TTC549 (cell line): ENCODE data around the gene TKTL1.

Experiments used
- FAIRE-seq: peaks from 2 replicates; lab custom pipeline; 2012; peaks lifted over from hg19 to GRCh38; lab: Jason Lieb, UNC

Gene TKTL1

DNA sequence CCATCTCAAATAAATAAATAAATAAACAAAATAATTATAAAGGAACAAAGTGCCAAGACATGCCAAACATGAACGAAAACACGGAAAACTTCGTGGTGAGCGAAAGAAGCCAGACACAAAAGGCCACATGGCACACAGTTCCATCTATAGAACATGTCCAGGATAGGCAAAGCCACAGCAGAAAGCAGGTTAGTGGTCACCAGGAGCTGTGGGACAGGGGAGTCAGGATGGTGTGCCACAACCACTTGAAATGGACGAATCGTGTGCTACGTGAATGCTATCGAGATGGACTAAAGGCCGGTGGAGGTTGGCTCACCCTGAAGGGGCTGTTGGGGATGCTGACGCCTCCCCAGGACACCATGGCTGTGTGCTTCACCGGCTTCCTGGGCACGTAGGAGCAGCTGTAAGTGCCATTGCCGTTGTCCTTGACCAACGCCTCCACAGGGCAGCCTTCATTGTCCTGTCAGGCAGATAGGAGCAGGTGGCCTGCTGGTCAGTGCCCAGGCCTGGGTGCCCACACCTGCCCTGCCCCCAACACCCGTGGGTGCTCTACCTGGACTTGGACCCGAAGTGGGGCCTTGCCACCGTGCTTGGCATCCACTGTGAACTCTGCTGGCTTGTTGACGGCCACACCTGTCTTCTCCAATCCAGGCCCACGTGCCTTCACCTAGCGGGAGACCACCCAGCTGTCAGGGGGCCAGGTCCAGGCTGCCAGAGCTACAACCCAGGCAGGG, 68.3 kb downstream of the TKTL1 start:
- no peak for FAIRE-seq

DNA sequence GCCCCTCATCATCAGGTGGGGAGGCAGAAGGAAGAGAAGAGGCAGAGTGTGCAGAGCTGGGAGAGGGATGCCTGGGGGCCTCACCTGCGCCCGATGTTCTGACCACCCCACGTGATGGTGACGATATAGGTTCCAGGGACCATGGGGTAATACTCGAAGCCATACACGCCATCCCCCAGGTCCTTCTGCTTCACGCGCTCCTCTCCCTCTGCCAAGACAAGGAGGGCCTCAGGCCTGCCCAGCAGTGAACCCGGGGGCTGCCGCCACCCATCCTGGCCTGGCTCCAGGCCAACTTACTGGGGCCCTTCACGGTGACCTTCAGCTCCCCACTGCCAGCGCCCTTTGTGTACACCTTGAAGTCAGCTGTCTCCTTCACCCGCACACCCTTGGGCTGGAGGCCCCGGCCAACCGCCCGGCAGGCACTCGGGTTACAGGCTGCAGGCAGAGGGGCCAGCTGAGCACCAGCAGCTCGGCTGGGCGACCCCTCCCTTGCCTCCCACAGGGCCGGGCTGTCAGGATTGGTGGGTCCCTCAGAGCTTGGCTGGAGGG, 69.5 kb downstream of the TKTL1 start:
- no peak for FAIRE-seq

DNA sequence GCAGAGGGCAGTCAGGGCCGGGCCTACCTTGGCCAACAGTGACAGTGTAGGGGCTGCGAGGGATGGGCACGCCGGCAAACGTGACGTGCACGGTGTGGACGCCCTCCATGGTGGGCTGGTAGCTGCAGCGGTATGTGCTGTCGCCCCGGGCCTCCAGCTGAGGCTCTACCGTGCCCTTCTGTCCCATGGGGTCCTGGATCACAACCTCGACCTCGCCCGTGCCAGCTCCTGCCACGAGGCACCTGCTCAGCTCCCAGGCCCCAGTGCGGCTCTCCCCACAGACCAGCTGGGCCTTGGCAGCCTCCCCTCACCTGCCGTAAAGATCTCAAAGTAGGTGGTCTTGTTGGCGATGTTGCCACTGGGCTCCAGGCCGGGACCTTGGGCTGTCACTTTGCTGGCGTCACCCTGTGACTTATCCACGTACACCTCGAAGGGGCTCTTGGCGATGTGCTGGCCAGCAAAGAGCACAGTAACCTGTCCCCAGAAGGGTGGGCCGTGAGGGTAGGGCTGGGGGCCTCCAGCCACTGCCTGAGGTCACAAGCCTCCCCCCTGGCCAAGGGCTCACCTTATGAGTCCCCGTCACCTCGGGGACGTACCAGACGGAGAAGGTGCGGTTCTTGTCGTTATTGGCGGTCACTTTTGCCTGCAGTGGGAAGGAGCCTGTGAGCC, 70.5 kb downstream of the TKTL1 start:
- FAIRE-seq: no peak

GRCh38 chrX:154366666-154367055, 71.1 kb downstream of the TKTL1 start:
- FAIRE-seq: no peak

- no peak for FAIRE-seq
Measured at GRCh38 chrX:154367474-154368308, 72.1 kb downstream of the TKTL1 start.

DNA sequence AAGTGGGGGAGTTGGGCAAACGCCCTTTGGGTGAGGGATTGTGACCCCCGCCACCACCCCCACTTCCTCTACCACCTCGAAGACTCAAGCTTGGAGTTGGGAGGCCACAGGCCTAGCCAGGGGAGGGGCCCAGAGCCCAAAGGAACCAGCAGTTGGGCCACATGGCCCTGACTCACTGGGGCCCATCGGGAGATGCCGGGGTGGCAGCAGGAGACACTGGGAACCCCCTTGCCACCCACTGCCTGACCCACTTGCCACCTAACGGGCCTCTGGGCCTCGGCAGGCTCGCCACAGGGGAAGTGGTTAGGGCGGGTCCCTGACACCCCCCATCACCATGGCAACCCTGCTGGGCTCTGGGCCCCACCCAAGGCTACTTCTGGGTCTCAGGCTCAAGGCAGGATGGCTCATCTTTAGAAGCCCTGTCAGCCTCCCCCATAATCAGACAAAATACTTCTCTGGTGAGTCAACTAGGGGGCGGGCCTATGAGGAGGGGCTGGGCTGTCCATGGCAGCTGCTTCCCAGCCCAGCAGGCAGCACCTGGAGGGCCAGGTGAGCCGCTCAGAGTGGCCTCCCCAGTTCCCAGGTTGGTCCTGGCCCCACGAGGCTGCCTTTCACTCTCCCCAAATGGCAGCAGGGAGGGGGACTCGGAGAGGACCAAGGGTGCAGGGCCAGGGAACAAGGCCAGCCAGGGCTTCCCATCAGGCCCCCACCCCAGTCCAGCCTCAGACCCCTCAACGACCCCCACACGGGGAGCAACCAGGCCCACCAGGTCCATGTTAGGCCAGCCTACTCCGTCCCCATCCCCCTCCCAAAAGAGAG, 73.2 kb downstream of the TKTL1 start:
- no peak for FAIRE-seq

DNA sequence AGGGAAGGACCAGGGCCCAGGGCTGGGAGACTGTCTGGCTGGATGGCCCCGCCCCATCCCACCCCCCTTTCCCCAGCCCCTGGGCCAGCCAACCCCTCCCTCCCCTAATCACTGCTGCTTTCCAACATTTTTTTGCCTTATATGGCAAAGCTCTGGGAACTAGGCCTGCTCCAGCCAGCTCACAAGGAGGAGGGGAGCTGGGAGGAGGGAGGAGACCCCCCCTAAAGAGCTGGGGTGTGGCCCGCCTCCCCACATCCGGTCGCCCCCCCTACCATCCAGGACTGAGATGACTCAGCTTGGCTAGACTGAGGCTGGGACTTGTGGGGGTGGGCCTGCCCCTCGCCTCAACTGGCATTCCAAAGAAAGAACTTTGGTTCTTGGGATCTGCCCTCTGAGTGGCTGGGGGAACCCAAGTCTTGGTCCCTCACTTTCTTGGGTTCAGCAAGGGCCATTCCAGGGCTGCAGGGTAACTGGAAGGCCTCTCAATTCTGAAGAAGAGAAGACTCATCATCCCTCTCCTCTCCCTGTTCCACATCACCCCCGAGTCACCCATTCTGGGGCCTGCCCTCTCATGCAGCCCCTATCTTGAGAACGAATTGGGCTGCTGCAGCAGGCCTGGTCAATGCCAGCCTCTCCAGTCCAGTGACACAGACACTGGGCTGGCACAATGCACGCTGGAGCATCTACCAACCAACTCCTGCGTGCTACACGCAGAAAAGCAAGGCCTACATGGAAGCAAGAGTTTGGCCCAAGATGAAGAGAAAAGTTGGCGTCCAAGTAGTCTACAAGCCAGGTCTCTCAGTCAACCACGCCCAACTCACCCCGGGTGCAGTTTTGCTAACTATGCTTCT, 74.1 kb downstream of the TKTL1 start:
- no peak for FAIRE-seq

- no peak for FAIRE-seq
Measured at GRCh38 chrX:154370300-154371016, 74.9 kb downstream of the TKTL1 start.

- FAIRE-seq: no peak
Measured at GRCh38 chrX:154371017-154371788, 75.6 kb downstream of the TKTL1 start.

- no peak for FAIRE-seq
Measured at GRCh38 chrX:154371789-154372300, 76.2 kb downstream of the TKTL1 start.

GRCh38 chrX:154372612-154373022, 77.0 kb downstream of the TKTL1 start:
- FAIRE-seq: no peak

DNA sequence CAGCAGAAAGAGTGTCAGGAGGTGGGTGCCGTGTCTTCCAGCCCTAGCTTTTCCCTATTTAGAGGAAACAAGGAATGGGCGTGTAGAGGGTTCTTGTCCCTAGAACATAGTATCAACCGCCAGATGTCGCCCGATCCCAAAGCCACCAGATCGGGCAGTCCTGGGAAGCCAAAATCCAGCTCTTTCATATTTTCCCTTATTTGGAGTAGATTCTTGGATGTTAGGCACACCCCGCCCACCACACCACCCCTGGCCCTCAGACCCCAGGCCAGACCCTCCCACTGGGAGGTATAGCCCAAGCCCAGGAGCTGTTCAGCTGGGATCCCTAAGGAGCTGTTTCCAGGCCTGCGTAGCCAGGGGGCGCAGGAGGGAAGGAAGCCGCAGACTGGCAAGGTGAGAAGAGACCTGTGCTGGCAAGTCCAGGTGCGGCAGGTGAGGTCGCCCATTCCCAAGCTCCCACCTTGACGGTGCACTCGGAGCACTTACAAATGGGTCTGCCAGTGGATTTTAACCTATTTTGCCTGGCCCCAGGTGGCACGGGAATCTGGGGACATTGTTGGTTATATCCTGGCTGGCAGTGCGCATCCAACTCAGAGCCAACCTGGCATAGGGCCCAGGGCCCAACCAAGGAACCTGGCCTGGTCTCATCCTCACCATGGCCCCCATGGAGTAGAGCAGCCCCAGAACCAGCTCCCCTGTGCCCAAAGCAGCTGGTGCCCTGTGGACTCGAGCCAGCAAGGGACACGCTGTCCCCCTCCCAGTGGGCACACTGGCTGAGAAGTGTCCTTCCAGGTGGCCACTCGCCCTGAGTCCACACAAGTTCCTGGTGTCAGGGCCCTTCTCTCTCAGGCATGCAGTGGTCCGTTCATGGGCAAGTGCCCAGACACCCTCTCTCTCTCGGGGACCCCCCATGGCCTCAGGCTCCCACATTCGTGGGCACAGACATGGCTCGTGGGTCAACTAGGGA, 78.0 kb downstream of the TKTL1 start:
- FAIRE-seq: no peak

DNA sequence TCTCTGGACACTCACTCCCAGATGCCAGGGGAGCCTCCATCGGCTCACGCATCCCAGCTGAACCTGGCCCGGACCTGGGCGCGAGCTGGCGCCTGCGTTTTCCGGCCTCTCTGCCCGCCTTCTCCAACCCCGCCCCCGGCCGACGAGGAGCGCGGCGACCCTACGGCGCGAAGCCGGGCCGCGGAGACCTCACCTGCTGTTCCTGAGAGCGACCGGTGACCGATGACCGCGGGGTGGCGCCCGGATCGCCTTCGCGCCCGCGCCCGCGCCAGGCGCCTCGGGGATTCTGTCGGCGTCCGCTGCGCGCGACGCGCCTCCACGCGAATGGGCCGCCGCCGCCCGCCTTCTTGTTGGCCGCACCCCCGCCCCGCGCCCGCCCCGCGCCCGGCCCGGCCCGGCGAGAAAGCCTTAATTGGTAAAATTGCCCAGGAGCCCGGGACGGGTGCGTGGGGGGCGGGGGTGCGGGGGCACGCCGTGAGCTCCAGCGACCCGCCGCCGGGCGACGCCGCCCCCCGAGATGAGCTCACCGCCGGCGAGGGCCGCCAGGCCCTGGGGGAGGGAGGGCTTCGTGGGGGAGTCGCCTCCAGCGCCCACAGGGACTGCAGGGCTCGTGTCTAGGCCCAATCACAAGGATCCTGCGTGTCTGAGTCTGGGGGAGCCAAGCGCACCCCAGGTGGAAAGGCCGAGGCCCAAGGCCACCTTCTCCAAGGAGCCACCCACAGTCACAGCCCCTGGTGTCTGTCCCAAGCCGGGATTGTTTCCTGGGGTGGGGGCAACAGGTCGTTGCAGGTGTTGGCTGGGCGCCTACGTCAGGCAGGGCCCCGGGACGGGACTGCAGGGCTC, 78.9 kb downstream of the TKTL1 start, which contains the start of gene FLNA:
TSS of gene FLNA (minus strand) at position 322 of the 843 bp plus-strand sequence. CDS start 3,389 bp downstream, outside the sequence.
- no peak for FAIRE-seq

- no peak for FAIRE-seq
Measured at GRCh38 chrX:154375156-154375504, 79.5 kb downstream of the TKTL1 start.

DNA sequence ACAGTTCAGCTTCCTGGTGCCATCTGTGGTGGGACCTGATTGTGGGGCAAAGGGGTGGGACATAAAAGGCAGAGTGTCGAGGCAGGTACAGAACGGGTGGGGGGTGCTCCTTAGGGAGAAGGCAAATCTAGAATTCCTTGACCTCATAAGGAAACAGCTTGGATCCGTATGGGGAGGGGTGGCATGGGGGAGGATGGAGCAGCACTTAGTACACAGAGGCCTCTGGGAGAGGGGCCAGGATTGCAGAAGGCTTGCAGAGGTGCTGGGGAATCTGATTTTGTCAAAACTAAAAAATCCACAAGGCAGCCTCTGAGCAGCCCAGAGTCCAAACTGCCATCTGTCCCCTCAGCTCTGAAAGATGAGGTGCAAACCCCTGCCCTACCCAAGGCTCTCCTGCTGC, 81.2 kb downstream of the TKTL1 start:
- no peak for FAIRE-seq

- no peak for FAIRE-seq
Measured at GRCh38 chrX:154378059-154378798, 82.6 kb downstream of the TKTL1 start.
